Muscle of back (tissue), 11 donors: ENCODE measurements around the gene CPA4. TPM values are rescaled to one million over a fixed set of nuclear protein-coding genes. Genes with fewer than 3 reads are reported as not detected.

ENCODE experiments used
- DNase-seq, 3 donors: peaks; one replicate each; pipeline versions ENCODE4 v3.0.0 to v3.0.0-alpha.2; 2013
- polyA plus RNA-seq, 10 donors: library from polyadenylated mRNA; unstranded; fragments of 120-200 nt; gene quantifications; one replicate each; pipeline ENCODE4 v1.2.1, GENCODE V29; 2013; ENCODE audit not compliant: insufficient read length in 10 of 10

CPA4 gene
- polyA plus RNA-seq, 10 donors = 1.2 to 5.2 (median 2.1) TPM

GRCh38 chr7:130274296-130274695 lies 18.7 kb upstream of the CPA4 start:
- DNase-seq = no peak

- DNase-seq = peak in 2 of 3 donors; percentile 39 to 67
Observed at GRCh38 chr7:130274983-130275591, 17.9 kb upstream of the CPA4 start.

DNA sequence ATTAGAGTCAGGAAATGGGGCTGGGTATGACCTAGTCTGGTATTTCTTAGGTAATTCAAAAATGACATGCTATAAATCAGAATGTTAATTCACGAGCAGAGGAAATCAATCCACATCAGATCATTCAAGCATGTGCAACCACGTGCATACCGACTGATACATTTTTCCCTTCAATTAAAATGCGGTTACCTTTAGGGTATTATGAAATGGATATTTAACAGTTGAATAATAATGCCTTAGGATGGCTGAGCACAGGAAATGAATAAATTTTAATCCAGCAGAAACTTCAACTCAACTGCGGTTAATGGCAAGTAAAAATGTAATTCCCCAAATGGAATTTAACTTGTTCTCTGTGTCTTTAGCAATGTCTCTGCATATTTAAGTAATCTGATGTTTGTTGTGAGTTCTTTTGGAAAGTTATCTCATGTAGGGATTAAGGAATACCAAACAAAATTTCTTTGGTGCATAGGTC lies 17.1 kb upstream of the CPA4 start:
- DNase-seq = peak in 2 of 3 donors; percentile 45 to 61

DNA sequence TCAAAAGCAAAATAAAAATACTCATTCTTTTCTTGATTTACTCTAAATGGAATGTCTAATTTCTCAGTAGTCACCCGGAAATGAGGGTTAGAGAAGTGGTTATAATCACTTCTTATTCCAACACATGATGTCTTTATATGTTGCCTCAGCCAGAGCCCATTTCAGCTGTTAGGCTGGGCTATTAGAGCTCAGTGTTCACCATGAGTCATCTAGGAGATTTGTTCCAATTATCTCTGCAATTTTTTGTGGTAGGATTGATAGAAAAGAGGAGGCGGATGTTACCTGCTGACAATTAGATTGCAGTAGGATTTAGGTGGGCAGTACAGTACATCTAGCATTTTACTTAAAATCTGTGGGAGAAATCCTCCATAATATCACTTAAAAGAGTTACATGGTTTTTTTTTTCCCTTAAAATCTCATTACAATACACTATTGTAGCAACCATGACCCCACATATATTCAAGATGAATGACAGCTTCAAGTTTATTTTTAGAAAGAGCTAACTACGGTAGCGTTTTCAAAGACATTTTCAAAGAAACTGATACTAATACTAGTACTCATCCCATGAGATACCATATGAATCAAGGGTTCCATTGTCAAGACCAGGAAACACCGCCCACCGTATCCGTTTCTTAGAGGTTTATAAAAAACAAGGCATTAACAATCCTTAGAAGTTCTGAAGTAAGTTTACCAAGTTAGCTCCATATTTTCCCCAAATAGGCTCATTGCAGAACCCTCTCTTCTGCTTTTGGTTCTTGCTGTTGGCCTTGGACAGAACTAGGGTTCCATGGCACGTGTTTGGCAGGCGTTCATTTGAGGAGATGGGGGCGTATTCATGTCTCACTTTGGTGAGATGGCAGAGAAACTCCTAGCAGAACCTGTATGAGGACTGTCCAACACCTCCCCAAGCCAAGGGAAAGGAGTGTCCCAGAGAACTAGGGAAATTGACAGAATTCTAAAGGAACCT lies 15.9 kb upstream of the CPA4 start:
- DNase-seq = peak in 2 of 3 donors; percentile 73 to 74

DNA sequence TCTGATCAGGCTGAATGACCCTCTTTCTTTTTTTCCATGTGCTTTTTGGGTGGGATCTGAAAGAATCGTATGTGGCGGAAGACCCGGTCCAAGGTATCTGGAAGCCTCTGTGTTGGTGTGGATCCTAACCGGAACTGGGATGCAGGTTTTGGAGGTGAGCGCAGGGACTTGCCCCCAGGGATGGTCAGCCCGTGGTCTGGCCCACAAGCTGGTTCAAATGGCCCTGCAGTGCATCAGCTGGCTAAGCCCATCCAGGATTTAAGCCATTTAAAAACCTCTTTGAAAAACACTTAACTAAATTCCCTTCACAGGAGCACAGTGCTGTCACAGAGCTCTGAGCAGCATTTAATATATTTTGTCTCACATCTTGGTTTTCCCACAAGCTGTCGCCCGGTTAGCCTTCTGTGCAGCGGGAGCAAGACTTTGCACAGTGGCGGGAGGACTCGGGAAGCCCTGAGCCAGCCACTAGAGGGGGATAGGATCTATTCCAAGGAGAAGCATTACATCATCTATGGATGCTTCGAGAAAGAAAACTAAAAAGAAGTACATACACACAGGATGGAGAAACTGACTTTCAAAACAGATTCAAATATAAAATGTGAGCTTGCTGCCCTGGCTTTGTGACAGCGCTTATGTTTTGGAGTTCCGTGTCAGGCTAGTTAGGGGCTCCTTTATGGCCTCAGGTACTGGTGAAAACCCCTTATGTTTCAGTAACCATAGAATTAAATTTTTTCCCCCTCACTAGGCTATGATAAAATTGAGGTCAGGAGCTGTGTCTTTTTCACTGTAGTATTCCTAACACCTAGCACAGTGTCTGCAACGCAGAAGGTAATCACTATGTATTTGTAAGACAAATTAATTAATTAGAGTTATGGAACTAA lies 15.0 kb upstream of the CPA4 start:
- DNase-seq = peak in 2 of 3 donors; percentile 81 to 93

GRCh38 chr7:130278860-130279259 lies 14.1 kb upstream of the CPA4 start:
- DNase-seq = peak; percentile 91 to 96 (median 95)

DNA sequence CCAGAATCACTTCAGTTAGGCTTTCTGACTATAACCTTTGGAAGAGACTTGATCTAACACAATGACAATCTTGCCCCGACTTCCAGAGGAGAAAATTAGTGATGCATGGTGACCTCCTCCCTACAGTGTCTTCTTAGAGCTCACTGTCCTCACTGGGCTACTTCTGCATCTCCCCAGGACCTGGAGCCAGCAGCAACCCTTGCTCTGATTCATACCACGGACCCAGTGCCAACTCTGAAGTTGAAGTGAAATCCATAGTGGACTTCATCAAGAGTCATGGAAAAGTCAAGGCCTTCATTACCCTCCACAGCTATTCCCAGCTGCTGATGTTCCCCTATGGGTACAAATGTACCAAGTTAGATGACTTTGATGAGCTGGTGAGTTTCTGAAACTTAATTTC lies 13.7 kb upstream of the CPA4 start:
- DNase-seq = no peak

DNA sequence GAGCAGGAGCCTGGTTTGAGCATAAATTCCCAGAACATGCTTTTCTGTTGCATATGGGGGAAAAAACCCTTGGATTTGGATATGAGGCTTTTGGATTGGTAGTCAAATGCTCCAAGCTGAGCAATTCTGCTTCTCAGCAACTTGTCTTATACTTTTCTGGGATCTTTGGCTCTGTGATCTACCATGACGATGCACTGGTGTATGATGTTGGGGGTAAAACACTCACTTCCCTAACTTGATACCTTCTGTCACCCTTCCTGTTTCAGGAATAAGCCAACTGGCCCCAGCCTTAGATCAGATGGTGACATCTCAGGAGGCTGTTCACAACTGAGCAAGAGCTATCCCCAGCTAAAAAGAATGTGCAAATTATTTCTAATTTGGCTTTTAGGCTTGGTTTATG lies 13.1 kb upstream of the CPA4 start:
- peak in 1 of 3 donors; percentile 64 for DNase-seq

DNA sequence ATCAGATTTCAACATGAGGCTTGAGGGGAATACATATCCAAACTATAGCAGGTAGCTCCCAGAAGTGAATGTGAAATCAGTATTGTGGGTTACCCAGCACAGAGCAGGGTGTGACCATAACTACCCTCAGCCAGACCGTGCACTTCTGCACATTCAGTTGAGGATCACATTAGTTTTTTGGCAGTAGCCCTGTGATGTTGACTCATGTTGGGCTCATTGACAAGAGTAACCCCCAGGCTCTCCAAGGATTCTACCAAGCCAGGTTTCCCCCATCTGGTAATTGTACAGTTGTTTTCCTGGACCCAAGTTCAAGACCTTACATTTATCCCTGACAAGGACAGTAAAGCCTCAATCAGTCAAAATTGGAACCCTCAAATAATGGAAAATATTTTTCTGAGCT lies 11.7 kb upstream of the CPA4 start:
- peak; percentile 84 to 95 (median 91) for DNase-seq

DNA sequence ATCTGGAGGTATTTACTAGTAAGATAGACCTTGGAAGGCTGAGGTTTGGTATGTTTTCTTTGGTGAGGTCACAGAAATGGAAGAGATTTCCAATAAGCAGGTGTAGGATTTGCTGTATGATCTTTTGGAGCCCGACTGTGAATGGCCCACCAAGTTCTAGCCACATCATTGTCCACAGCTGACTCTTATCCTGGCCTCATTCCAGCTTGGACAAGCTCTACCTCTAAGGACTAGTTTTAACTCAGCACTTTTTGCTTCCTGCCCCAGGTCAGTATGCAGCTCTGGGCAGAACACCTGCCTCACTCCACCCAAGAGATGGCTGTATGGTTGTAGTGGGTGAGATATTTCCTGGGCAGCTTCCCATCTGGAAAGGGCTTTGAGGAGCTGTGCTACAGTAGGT lies 6.1 kb upstream of the CPA4 start:
- DNase-seq = no peak

DNA sequence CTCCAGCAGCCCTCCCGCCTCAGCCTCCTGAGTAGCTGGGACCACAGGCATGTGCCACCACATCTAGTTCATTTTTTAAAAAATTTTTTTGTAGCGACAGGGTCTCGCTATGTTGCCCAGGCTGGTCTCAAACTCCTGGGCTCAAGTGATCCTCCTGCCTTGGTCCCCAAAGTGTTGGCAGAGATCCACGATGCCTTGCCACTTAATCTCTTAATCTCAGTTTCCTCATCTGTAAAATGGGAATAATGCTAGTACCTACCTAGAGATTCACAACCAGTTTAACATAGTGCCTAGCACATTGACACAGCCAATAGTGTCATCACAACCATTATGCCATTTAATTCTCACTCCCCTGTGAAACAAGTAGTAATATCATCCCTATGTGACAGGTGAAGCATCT lies 4.8 kb upstream of the CPA4 start:
- no peak for DNase-seq

DNA sequence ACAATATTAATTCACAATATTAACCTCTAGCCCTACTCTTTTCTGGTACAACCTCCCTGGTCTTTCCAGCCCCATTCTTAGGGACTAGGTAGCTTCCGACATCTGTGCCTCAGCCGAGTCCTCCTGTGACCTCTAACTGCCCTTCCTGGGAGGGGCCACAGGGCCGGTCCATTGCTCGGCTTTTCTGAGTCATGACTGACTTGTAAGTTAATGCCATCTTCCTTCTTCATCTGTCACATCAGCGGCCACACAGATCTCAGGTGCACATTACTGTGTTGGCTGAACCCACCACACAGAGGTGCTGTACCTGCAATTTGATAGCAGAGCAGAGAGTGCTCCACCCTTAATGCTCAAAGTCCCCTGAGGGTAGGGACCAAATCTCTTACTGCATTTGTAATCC lies 4.1 kb upstream of the CPA4 start:
- no peak for DNase-seq

DNA sequence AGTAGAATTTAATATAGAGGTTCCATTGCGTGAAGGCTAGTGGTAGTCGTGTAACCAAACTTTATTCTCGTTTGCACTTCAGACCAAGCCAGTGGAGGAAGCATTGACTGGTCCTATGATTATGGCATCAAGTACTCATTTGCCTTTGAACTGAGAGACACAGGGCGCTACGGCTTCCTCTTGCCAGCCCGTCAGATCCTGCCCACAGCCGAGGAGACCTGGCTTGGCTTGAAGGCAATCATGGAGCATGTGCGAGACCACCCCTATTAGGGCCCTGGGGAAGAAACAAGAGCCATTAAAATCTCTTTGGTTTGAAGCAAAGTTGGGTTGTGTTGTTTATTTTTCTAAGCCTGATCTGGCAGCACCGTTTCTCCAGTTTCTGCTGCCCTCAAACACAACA lies 3.5 kb upstream of the CPA4 start:
- no peak for DNase-seq

DNA sequence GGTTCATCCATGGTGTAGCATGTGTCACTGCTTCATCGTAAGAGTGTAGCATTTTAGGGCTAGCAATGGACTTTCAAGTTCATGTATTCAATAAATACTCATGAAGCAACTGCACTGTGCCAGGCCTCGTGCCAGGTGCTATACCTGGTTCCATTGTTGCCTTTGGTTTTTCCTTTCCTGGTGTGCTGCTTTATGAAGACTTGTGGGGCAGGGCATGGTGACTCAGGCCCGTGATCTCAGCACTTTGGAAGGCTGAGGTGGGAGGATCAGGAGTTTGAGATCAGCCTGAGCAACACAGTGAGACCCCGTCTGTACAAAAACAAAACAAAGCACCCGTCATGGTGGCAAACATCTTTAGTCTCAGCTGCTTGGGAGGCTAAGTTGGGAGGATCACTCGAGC lies 2.2 kb upstream of the CPA4 start:
- DNase-seq = no peak

DNA sequence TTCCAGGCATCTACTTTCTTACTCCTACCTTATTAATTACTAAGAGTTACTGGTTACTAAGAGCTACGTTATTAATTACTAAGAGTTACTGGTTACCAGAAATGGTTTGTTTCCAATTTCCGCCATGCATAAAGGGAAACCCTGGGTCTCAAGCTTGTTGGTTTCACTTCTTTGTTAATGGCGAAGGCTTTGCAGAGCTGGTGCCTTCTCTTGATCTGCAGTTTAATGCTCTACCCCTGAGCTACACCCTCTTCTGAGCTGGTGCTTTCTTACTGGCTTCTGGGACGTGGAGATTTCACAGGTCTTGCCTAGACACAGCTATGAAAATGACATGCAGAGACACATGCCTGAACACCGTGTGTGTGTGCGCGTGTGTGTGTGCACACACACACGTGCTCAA lies 560 bp downstream of the CPA4 start:
- no peak for DNase-seq

DNA sequence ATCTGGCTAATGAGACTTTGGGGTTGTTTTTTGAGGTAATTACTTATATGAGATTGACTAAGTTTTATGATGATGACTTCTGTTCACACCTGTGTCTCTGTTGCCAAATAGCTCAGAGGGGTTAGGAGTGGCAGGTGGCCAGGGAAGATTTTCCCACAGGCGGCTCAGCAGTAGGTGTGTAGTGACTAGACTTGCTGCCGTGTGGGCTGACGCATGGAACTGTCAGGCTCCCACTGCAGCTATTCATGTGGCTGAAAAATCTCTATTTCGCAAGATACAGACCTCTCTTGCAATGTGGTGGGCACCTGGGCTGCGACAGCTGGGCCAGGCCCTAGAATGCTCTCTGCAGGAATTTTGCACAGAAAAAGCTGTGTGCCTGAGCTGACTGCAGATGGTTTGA lies 1.4 kb downstream of the CPA4 start:
- DNase-seq = peak in 1 of 3 donors; percentile 50

DNA sequence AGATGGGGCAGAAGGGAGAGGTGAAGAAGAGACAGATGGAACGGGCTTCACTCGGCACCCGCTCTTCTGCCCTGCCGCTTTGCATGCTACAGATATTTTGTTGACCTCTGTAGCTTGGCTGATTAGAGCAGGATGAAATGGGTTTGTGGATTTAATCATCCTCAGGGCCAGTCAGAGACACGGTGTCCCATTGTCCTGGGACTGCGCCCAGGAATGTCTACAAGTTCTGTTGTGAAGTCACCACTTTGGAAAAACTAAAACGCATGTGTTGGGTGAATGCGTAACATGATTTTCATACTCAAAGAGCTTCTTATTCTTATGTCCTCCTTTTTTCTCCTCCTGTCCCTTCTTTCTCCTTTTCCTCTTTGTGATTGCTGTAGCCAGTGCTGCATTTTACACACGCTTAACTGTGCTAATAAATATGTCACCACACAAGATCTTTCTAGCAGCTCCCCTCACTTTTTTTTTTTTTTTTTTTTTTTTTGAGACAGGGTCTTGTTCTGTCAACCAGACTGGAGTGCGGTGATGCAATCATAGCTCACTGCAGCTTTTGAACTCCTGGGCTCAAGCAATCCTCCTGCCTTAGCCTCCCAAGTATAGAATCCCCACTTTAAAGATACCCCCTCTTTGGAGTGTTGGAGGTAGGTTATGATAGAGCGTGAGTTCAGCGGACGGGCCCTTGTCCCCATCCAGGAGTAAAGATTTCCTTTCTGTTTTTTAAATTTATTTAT lies 3.4 kb downstream of the CPA4 start:
- DNase-seq = peak in 1 of 3 donors; percentile 34

DNA sequence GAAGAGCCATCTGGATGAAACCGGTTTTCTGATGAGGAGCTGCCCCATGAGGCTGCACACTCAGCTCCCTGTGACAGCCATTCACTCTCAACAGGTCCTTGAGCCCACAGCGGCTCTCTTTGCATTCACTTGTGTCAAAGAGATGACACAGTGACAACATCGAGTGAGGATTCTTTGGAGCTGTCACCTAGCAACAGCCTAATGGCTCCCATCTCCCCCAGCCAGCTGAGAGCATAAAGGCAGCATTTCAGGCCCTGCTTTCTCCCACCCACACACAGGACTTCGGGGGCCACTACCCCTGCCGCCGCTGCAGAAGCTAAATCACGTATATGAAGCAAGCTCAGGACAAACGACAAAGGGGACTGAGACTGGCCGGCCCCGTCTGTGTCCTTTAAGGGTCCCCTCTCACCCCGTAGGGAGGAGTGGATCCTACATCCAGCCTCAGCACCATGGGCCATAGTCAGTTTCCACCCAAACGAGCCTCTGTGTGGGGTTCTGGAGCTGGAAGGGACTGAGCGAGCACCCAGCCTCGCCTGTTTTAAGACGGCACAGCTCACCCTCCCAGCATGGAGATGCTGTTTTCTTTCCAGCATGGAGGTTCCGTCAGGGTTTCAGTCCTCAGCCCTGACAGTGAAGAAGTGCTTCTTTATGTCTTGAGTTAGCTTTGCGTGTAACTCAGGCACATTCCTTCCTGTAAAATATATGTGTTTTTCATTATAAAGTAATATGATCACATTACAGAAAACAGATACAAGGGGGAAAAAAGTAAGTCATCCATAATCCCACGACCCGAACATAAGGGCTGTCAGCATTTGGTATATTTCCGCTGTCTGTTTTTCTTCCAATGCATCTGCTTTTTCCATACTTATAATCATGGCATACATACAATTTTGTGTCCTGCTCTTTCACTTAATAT lies 4.9 kb downstream of the CPA4 start:
- DNase-seq = peak; percentile 74 to 92 (median 80)

DNA sequence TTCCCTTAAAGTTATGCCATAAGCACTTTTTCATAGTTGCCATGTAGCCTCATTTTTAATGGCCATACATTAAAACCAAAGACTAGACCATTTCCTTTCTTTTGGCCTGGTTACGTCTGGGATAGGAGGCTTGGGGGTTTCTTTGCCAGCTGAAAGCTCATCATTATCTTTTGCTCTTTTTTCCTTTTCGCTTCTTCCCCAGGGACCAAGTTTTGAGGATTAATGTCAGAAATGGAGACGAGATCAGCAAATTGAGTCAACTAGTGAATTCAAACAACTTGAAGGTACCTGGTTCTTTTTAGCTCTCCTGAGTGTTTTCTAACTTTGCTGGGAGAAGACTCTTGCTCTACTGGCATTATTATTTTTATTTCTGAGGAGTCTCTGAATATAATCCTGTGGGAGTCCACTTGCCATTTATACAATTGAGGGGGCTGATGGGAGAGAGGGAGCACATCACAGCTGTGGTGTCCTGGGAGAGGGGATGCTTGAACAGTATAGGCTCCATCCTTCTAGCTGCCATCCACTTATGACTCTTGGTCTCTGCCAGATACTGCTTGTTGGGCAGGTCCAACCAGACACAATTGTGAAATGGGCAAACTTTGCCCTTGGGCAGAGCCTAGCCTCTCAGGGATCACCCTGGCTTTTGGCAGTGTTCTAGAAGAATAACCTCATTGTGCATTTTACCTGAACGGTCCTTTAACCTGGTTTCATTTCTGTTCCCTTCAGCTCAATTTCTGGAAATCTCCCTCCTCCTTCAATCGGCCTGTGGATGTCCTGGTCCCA lies 5.8 kb downstream of the CPA4 start:
- DNase-seq = peak in 1 of 3 donors; percentile 55
